Measurements from ENCODE around the gene ATG101. TPM values are rescaled to one million over a fixed set of nuclear protein-coding genes. Genes with fewer than 3 reads are reported as not detected.

ATG101 gene
- total and polyA plus RNA-seq, 9 of the 15 experiments (the other 6 are each of a cell fraction or from before 2014, with no cell fraction given): 2.9 to 52.4 (median 29.7) TPM

- DNase-seq (ENCODE audit: extremely low read depth in 1 of 4, low spot score in 3 of 4): peak in 1 of 4 experiments; percentile 3
- no peak for FAIRE-seq
- H3K9me1 ChIP-seq (ENCODE audit: control insufficient read depth, insufficient read depth, low read length): no peaks in the 10 kb centered on the region
- intact Hi-C loops (cut with micrococcal nuclease): no loop called here
- TF ChIP-seq KDM2B (CRISPR knock-in tag; IDR thresholded peaks at IDR 0.05) (no peak), TAF15 (IDR thresholded peaks at IDR 0.05; ENCODE audit: low read depth, low read length) (no peak), NR0B1 (IDR thresholded peaks at IDR 0.05; ENCODE audit: partially characterized antibody) (no peak), FOSL1 (tag; conservative IDR thresholded peaks at IDR 0.05) (no peak), ZNF717 (CRISPR knock-in tag; IDR thresholded peaks at IDR 0.05) (no peak), ZC3H8 (IDR thresholded peaks at IDR 0.05) (no peak), GABPB1 (CRISPR knock-in tag; IDR thresholded peaks at IDR 0.05) (no peak), SMAD3 (CRISPR knock-in tag; conservative IDR thresholded peaks at IDR 0.05) (no peak), CTCF (IDR thresholded peaks at IDR 0.05 in 2 of 3, conservative IDR thresholded peaks at IDR 0.05 in 1 of 3; ENCODE audit: insufficient read depth in 2 of 3, low read depth in 1 of 3, low read length in 3 of 3) (no peak), HDAC3 (IDR thresholded peaks at IDR 0.05; ENCODE audit: borderline replicate concordance, partially characterized antibody) (no peak), ZNF197 (CRISPR knock-in tag; IDR thresholded peaks at IDR 0.05; ENCODE audit: low read depth) (no peak)
- no peak overlapping the region for H3K4me3 ChIP-seq
- no peaks in the 10 kb centered on the region for H3K9me3 ChIP-seq (replicated peaks; ENCODE audit: control insufficient read depth, insufficient read depth, low read depth, low read length)
- no peak for ATAC-seq
- H3K9ac ChIP-seq (ENCODE audit: insufficient read depth in 1 of 2, low read depth in 2 of 2, low read length in 2 of 2): 0 out of 4 replicates have a peak overlapping the region, but pooled peaks of 1 of the 2 experiments have one; percentile 9
- H3K79me2 ChIP-seq (ENCODE audit: control insufficient read depth, insufficient read depth, low read length): no peaks in the 10 kb centered on the region
- ChIA-PET POLR2A (interaction anchor here (1.2 to 1.4 kb wide), 2 partner anchors 35 to 60 kb away, joined by 3 to 4 read pairs; no protein-coding TSS in a partner anchor), CTCF (ENCODE audit: low intra/inter-chr PET ratio) (interaction anchor here (8.1 kb wide), 1 partner anchor 60 kb away, joined by 242 read pairs; no protein-coding TSS in a partner anchor)
- BruUV-seq (replicated peaks): no TSS peak
- peaks cover 38 to 64% of the 10 kb centered on the region in 2 experiments; a peak in 4 of 5 replicates for H3K27me3 ChIP-seq (ENCODE audit: control insufficient read depth in 2 of 2, insufficient read depth in 2 of 2, low read length in 2 of 2)
- WGBS (ENCODE audit: insufficient coverage, low coverage, missing lambda C conversion rate): 0% methylated on average over 6 of the region's 6 CpGs
- in situ Hi-C loops (cut with MboI): no loop called here
- H3K27ac ChIP-seq (ENCODE audit: extremely low read depth, low read depth, low read length): no peak overlapping the region
- peaks cover 0 to 5% of the 10 kb centered on the region in 2 experiments; a peak in 1 of 5 replicates for H3K4me1 ChIP-seq (replicated peaks in 1 of 2; ENCODE audit: control insufficient read depth in 2 of 2, insufficient read depth in 2 of 2, low read length in 2 of 2)
- no peak overlapping the region for H3K4me2 ChIP-seq (ENCODE audit: insufficient read depth, low read length)
- no peaks in the 10 kb centered on the region for H3K36me3 ChIP-seq (ENCODE audit: control insufficient read depth, insufficient read depth, low read length)
- 0 out of 2 replicates have a peak, but pooled peaks cover 6% of the 10 kb centered on the region for H4K20me1 ChIP-seq (replicated peaks; ENCODE audit: control insufficient read depth, insufficient read depth, low read length)
- no peak overlapping the region for H2AFZ ChIP-seq (ENCODE audit: low read depth, low read length)
These were observed 16.0 kb downstream of the ATG101 start for GRCh38 chr12:52085682-52086180.

Measured in K562 (cell line).